Lower leg skin (tissue), 3 donors: ENCODE data around the gene HMBS.

ENCODE experiments used
- POLR2A ChIP-seq, 2 donors: fragments of 450-650 bp; IDR thresholded peaks; one replicate each; pipeline ENCODE4 v1.6.1; 2016 to 2017; ENCODE audit warnings: antibody characterized with exemption in 2 of 2, mild to moderate bottlenecking in 1 of 2, moderate library complexity in 1 of 2
- TF ChIP-seq, protein P1 (sequence below), 3 donors: fragments of 450-650 bp; IDR thresholded peaks; one replicate each; pipeline ENCODE4 v1.5.1; 2016; ENCODE audit warnings: antibody characterized with exemption in 3 of 3, mild to moderate bottlenecking in 3 of 3, moderate library complexity in 2 of 3

- TF ChIP-seq, protein P1, sequence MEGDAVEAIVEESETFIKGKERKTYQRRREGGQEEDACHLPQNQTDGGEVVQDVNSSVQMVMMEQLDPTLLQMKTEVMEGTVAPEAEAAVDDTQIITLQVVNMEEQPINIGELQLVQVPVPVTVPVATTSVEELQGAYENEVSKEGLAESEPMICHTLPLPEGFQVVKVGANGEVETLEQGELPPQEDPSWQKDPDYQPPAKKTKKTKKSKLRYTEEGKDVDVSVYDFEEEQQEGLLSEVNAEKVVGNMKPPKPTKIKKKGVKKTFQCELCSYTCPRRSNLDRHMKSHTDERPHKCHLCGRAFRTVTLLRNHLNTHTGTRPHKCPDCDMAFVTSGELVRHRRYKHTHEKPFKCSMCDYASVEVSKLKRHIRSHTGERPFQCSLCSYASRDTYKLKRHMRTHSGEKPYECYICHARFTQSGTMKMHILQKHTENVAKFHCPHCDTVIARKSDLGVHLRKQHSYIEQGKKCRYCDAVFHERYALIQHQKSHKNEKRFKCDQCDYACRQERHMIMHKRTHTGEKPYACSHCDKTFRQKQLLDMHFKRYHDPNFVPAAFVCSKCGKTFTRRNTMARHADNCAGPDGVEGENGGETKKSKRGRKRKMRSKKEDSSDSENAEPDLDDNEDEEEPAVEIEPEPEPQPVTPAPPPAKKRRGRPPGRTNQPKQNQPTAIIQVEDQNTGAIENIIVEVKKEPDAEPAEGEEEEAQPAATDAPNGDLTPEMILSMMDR (IDR thresholded peaks at IDR 0.05), result no peak
- TF ChIP-seq POLR2A (IDR thresholded peaks at IDR 0.05), result no peak
Observed at GRCh38 chr11:119085437-119085847, 761 bp downstream of the HMBS start.
